Activated T-helper 9 cell treated with anti-CD3 and anti-CD28 coated beads, Interleukin-2, amount 50 U/mL, for 16 hours (primary cell): ENCODE data around the gene SCYGR2.

Source experiments
- DNase-seq: peaks from one replicate; pipeline ENCODE4 v3.0.0-alpha.2; 2020; ENCODE audit warnings: low read depth

The SCYGR2 gene

DNA sequence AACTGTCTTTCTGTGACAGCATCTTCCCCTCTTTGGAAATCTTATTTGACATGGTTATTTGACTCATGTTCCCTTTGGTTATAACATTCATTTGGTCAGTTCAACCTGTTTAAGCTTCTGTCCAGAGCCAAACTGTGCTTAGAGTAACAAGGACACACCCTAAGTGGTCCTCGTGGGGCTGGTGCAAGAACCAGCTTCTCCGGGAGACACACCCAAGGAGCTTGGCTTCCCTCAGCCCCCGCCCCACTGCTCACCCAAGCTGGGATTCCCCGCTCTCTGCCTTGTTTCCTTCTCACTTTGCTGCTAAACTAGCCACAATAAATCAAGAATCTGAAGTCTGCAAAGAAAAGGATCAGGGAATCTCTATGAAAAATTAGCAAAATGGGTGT lies 14.6 kb downstream of the SCYGR2 start:
- DNase-seq: no peak

DNA sequence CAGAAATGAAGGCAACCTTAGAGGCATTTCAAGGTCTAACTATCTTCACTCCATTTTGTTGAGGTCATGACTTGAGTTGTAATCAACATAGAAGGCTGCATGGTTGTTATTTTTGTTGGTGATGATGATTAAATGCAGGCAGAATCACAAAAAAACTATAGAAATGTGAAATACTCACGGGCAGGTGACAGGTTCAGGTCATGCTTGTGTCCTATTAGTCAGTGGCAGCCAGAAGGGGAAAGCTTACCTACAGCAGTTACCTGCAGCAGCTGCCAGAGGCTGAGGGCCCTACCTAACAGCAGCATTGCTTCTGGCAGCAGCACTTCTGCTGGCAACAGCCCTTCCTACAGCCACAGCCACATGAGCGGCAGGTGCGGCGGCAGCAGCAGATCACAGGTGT lies 15.6 kb downstream of the SCYGR2 start:
- DNase-seq: no peak

GRCh38 chr2:227614740-227615139 lies 16.0 kb downstream of the SCYGR2 start, which contains the start of gene SCYGR3:
Gene SCYGR3, minus strand, starts transcription at chr2:227614840. Its CDS starts 0 bp downstream, at chr2:227614840.
- no peak for DNase-seq

GRCh38 chr2:227615181-227615580 lies 16.5 kb downstream of the SCYGR2 start:
- DNase-seq: no peak

- DNase-seq: no peak
These were observed 17.2 kb downstream of the SCYGR2 start for GRCh38 chr2:227615906-227616305.

GRCh38 chr2:227616631-227617030 lies 17.9 kb downstream of the SCYGR2 start:
- DNase-seq: no peak

DNA sequence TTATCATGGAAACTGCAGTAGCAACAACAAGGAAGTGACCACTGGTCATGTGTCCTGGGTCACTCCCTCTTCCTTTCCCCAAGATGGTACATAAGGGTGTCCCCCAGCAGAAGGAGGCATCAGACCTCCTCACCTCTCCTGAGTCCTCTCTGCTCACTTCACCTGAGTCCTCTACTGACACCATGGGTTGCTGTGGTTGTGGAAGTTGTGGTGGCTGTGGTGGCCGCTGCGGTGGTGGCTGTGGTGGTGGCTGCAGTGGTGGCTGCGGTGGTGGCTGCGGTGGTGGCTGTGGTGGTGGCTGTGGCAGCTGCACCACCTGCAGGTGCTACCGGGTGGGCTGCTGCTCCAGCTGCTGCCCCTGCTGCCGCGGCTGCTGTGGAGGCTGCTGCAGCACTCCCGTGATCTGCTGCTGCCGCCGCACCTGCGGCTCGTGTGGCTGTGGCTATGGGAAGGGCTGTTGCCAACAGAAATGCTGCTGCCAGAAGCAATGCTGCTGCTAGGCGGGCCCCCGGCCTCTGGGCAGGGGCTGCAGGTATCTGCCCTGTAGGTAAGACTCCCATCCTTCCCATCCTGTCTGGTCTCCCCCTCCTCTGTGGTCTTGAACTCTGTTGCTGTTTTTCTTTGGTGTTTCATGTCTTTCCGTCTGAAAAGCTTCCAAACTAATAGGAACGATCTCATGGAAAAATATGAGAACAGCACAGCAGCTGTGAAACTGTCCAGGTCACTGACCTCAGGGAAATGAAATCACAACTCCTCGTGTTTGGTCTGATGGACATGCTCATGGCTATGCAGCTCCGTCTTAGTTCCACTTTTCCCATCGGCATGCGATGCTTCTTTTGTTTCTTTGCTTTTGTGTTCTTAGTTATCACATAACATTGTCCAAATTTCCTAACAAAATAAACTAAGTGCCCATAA lies 18.9 kb downstream of the SCYGR2 start, which contains the start of gene SCYGR4:
TSS of gene SCYGR4 (plus strand) at position 183 of the 915 bp plus-strand sequence. CDS start at position 183, 0 bp downstream.
- no peak for DNase-seq

- no peak for DNase-seq
These were observed 24.5 kb downstream of the SCYGR2 start for GRCh38 chr2:227623226-227623625.

DNA sequence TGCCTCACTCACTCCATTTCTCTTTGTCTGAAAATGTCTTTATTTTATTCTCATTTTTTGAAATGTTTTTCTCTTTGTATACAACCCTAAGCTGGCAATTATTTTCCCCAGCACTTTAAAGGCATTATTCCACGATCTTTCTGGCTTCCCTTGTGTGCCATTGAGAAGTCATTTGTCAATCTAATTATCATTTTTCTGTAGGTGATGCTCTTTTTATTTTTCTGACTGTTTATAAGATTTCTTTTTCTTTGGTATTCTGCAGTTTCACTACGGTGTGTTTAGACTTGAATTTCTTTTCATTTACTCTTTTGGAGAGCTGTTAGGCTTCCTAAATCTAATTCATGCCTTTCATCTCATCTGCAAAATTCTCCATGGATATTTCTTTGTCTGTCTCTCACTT lies 26.7 kb downstream of the SCYGR2 start:
- DNase-seq: no peak

DNA sequence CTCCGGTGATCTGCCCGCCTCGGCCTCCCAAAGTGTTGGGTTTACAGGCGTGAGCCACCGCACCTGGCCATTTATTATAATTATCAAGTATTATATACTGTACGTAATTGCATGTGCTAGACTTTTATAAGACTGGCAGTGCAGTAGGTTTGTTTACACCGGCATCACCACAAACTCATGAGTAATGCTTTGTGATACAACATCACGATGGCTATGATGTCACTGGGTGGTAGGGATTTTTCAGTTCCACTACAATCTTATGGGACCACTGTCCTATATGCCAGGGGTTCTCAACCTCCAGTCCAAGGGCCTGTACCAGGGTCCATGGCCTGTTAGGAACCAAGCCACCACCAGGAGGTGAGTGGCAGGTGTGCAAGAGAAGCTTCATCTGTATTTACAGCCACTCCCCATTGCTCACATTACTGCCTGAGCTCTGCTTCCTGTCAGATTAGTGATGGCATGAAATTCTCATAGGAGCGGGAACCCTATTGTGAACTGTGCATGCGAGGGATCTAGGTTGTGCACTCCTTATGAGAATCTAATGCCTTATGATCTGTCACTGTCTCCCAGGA lies 28.0 kb downstream of the SCYGR2 start:
- DNase-seq: no peak

DNA sequence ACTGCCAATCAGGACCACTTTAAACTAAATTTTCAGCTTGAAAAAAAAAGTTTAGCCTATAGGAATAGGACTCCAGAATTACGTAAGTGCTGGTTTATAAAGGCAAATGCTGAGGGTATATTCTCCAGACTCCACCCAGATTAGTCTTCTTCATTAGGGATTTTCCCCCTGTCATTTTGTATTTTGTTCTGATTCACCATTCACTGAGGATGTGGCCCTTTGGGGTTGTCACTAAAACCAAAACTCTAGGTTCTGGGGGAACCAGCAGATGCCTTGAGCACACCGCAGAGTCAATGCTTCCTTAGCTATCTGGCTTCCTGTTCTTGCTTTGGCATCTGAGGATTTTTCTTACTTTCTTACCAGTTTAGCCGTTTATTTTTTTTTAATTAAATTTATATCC lies 29.1 kb downstream of the SCYGR2 start:
- no peak for DNase-seq

DNA sequence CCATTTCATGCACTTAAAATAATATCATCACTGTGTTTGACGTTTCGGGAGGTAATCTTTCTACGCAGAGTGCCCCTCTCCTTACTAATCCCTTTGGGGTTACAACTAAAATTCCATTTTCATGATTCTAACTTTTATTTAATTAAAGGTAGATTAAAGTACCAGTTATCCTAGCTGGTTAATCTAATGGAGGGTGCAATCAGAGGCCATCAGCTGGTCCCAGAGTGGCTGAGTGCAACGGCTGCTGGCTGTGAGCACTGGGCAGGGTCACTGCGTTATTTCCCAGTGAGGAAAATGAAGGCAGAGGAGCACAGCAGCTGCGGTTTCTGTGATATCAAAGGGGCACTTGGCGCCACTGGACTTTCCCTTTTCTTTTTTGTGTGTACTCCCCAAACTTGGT lies 30.7 kb downstream of the SCYGR2 start:
- no peak for DNase-seq

GRCh38 chr2:227630322-227630721 lies 31.6 kb downstream of the SCYGR2 start:
- no peak for DNase-seq

DNA sequence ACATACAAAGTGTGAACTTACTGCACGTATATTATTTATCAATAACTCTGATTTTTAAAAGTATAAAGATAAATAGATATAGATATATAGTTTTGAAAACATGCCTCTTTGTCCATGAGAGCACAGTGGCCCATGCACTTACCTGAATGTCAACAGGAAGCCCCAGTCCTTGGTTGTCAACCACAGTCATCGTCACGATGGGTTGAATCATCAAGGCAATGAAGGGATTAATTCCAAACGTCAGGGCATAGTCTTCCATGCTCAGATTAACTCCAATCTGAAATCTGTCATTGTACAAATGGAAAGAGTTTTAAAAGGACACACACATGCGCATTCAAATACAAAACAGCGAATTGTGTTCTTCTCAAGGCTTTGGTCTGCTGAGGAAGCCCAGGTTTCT lies 34.1 kb downstream of the SCYGR2 start:
- no peak for DNase-seq

DNA sequence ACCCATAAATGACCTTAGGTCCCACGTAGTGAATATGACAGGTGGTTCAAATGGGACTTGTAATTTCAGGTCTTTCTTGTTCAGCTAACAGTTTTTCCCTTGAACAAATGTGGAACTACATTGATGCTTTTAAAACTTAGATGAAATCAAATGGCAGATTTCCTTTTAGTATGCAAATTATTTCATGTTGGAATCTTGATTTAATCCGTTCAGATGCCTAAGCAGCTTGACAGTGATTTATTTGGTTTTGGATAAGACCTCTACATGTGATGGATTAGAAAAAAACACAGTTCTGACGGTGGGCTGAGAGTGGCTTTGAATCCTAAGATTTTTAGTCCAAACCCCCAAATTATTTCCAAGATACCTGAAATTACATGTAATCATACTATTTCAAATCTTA lies 35.5 kb downstream of the SCYGR2 start:
- no peak for DNase-seq

DNA sequence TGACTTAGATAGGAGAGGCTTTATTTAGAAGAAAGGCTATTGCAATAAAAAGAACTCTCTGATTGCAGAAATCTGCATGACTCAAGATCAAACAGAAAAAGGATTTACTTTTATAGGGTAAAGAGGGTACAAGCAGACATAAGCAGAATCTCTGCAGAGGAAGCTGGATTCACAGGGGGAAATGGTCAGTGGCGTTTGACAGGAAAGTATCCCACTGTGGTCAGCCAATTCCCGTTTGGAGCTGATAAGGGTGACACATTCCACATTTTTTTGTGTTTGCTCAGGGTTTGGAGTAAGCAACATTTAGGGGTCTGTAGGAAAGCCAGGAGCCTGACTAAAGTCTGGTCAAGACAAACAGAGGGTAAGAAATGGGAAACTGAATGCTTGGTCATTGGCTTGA lies 44.0 kb downstream of the SCYGR2 start:
- DNase-seq: no peak

GRCh38 chr2:227643990-227644551 lies 45.4 kb downstream of the SCYGR2 start:
- no peak for DNase-seq
